ENCODE data around the gene RHAG.

The RHAG gene

GRCh38 chr6:49579649-49580048, 57.0 kb downstream of the RHAG start:
- H3K4me3 ChIP-seq (ENCODE audit: low read length) = no peak overlapping the region
- no peaks in the 10 kb centered on the region for H3K79me2 ChIP-seq (ENCODE audit: low read length)
- H3K4me1 ChIP-seq (ENCODE audit: low read length) = no peaks in the 10 kb centered on the region
- no peak for TF ChIP-seq EZH2phosphoT487 (IDR thresholded peaks at IDR 0.05; ENCODE audit: low read length)
- TF ChIP-seq, protein P1, sequence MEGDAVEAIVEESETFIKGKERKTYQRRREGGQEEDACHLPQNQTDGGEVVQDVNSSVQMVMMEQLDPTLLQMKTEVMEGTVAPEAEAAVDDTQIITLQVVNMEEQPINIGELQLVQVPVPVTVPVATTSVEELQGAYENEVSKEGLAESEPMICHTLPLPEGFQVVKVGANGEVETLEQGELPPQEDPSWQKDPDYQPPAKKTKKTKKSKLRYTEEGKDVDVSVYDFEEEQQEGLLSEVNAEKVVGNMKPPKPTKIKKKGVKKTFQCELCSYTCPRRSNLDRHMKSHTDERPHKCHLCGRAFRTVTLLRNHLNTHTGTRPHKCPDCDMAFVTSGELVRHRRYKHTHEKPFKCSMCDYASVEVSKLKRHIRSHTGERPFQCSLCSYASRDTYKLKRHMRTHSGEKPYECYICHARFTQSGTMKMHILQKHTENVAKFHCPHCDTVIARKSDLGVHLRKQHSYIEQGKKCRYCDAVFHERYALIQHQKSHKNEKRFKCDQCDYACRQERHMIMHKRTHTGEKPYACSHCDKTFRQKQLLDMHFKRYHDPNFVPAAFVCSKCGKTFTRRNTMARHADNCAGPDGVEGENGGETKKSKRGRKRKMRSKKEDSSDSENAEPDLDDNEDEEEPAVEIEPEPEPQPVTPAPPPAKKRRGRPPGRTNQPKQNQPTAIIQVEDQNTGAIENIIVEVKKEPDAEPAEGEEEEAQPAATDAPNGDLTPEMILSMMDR (IDR thresholded peaks at IDR 0.05; ENCODE audit: low read length) = no peak
- TF ChIP-seq EZH2 (optimal IDR thresholded peaks at IDR 0.05; ENCODE audit: low read depth, low read length) = no peak
- H3K9me2 ChIP-seq (replicated peaks; ENCODE audit: insufficient read depth, low read length) = no peaks in the 10 kb centered on the region
- H3K4me2 ChIP-seq (ENCODE audit: low read depth, low read length) = no peak overlapping the region
- no peaks in the 10 kb centered on the region for H3K27me3 ChIP-seq (replicated peaks; ENCODE audit: insufficient read depth, low read length)
- H3K36me3 ChIP-seq (replicated peaks; ENCODE audit: insufficient read depth, low read length) = no peaks in the 10 kb centered on the region
- no peaks in the 10 kb centered on the region for H3F3A ChIP-seq (ENCODE audit: insufficient read depth, low read length)
- H4K20me1 ChIP-seq (ENCODE audit: insufficient read depth, low read length) = no peaks in the 10 kb centered on the region
- no peak for DNase-seq
- H2AFZ ChIP-seq (ENCODE audit: low read length) = no peak overlapping the region
- no peak overlapping the region for H3K9ac ChIP-seq (ENCODE audit: low read length)
- H3K27ac ChIP-seq (ENCODE audit: low read length) = no peak overlapping the region
- H3K9me3 ChIP-seq (replicated peaks; ENCODE audit: insufficient read depth, low read length) = no peaks in the 10 kb centered on the region

GRCh38 chr6:49576618-49577017, 60.0 kb downstream of the RHAG start:
- Histone ChIP-seq H3K9ac (ENCODE audit: low read length) (no peak overlapping the region), H3K9me2 (replicated peaks; ENCODE audit: insufficient read depth, low read length) (no peaks in the 10 kb centered on the region), H3K4me1 (ENCODE audit: low read length) (no peaks in the 10 kb centered on the region), H3K36me3 (replicated peaks; ENCODE audit: insufficient read depth, low read length) (no peaks in the 10 kb centered on the region), H2AFZ (ENCODE audit: low read length) (no peak overlapping the region), H3K4me2 (ENCODE audit: low read depth, low read length) (no peak overlapping the region), H3K4me3 (ENCODE audit: low read length) (no peak overlapping the region), H4K20me1 (ENCODE audit: insufficient read depth, low read length) (no peaks in the 10 kb centered on the region), H3K27me3 (replicated peaks; ENCODE audit: insufficient read depth, low read length) (no peaks in the 10 kb centered on the region), H3K79me2 (ENCODE audit: low read length) (no peaks in the 10 kb centered on the region), H3K27ac (ENCODE audit: low read length) (no peak overlapping the region), H3K9me3 (replicated peaks; ENCODE audit: insufficient read depth, low read length) (no peaks in the 10 kb centered on the region), H3F3A (ENCODE audit: insufficient read depth, low read length) (no peaks in the 10 kb centered on the region)
- no peak for DNase-seq
- TF ChIP-seq, protein P1 (IDR thresholded peaks at IDR 0.05; ENCODE audit: low read length) = no peak
- no peak for TF ChIP-seq EZH2 (optimal IDR thresholded peaks at IDR 0.05; ENCODE audit: low read depth, low read length)

GRCh38 chr6:49570474-49571079, 66.1 kb downstream of the RHAG start:
- H3K27ac ChIP-seq (ENCODE audit: low read length) = no peak overlapping the region
- no peak overlapping the region for H3K4me3 ChIP-seq (ENCODE audit: low read length)
- DNase-seq = no peak
- H3F3A ChIP-seq (ENCODE audit: insufficient read depth, low read length) = no peaks in the 10 kb centered on the region
- no peaks in the 10 kb centered on the region for H3K9me3 ChIP-seq (replicated peaks; ENCODE audit: insufficient read depth, low read length)
- H2AFZ ChIP-seq (ENCODE audit: low read length) = no peak overlapping the region
- H3K36me3 ChIP-seq (replicated peaks; ENCODE audit: insufficient read depth, low read length) = no peaks in the 10 kb centered on the region
- H3K4me2 ChIP-seq (ENCODE audit: low read depth, low read length) = no peak overlapping the region
- TF ChIP-seq, protein P1 (IDR thresholded peaks at IDR 0.05; ENCODE audit: low read length) = no peak
- TF ChIP-seq EZH2phosphoT487 (IDR thresholded peaks at IDR 0.05; ENCODE audit: low read length) (no peak), EZH2 (optimal IDR thresholded peaks at IDR 0.05; ENCODE audit: low read depth, low read length) (no peak)
- H4K20me1 ChIP-seq (ENCODE audit: insufficient read depth, low read length) = no peaks in the 10 kb centered on the region
- no peaks in the 10 kb centered on the region for H3K9me2 ChIP-seq (replicated peaks; ENCODE audit: insufficient read depth, low read length)
- H3K27me3 ChIP-seq (replicated peaks; ENCODE audit: insufficient read depth, low read length) = no peaks in the 10 kb centered on the region
- H3K4me1 ChIP-seq (ENCODE audit: low read length) = no peaks in the 10 kb centered on the region
- no peaks in the 10 kb centered on the region for H3K79me2 ChIP-seq (ENCODE audit: low read length)
- no peak overlapping the region for H3K9ac ChIP-seq (ENCODE audit: low read length)
